Esophagus squamous epithelium (tissue), 5 donors: ENCODE results near the gene PRELID2. TPM values are rescaled to one million over a fixed set of nuclear protein-coding genes. Genes with fewer than 3 reads are reported as not detected.

Experiments
- DNase-seq: peaks from one replicate; lab custom pipeline; 2025; lab: John Stamatoyannopoulos, UW
- H3K27ac ChIP-seq, 4 donors: fragments of 200-600 bp; sonication (generic); one replicate each; pipeline ENCODE4 v1.5.1; 2016 to 2019; ENCODE audit warnings: mild to moderate bottlenecking in 1 of 4
- H3K27me3 ChIP-seq, 4 donors: fragments of 200-600 bp; sonication (generic); 1 replicate in 3 of 4; 2 replicates in 1 of 4; pipeline versions ENCODE4 v1.5.1 to v1.6.0; 2017 to 2021; ENCODE audit warnings: antibody characterized with exemption in 1 of 4
- H3K36me3 ChIP-seq, 3 donors: fragments of 200-600 bp; sonication (generic); one replicate each; pipeline ENCODE4 v1.5.1; 2016 to 2019
- H3K4me1 ChIP-seq, 3 donors: fragments of 200-600 bp; sonication (generic); one replicate each; pipeline ENCODE4 v1.5.1; 2017 to 2019
- H3K4me3 ChIP-seq, 4 donors: fragments of 200-600 bp; sonication (generic); 1 replicate in 3 of 4; 2 replicates in 1 of 4; pipeline ENCODE4 v1.5.1; 2016 to 2019; ENCODE audit warnings: mild to moderate bottlenecking in 2 of 4, moderate library complexity in 1 of 4
- H3K9me3 ChIP-seq, 3 donors: fragments of 200-600 bp; sonication (generic); one replicate each; pipeline ENCODE4 v1.5.1; 2016 to 2019
- CTCF ChIP-seq, 6 experiments: fragments of 450-650 bp in 4 of 6; fragments of 200-600 bp in 2 of 6; sonication (generic) in 2 of 6; IDR thresholded peaks; one replicate each; pipeline ENCODE4 v1.5.1; 2016 to 2019; ENCODE audit warnings: antibody characterized with exemption in 6 of 6, mild to moderate bottlenecking in 4 of 6, moderate library complexity in 4 of 6
- POLR2A ChIP-seq, 4 donors: fragments of 450-650 bp; IDR thresholded peaks; one replicate each; pipeline ENCODE4 v1.6.1; 2017; ENCODE audit warnings: antibody characterized with exemption in 4 of 4, mild to moderate bottlenecking in 4 of 4, moderate library complexity in 3 of 4
- WGBS, 2 donors: methylation state at CpG; one replicate each; pipeline ENCODE4 v1.1.5; 2018; 5-methylcytosine and 5-hydroxymethylcytosine counted together
- intact Hi-C: fragments of 100-400 bp; cut with DNase I; formaldehyde crosslinking; loops from one replicate; pipeline ENCODE4 v1.15.0; 2022
- total RNA-seq, 4 donors: library from RNA; depleted of rRNA; stranded (reverse); fragments of >200 nt; gene quantifications; one replicate each; pipeline ENCODE4 v1.1.0, GENCODE V29; 2016
- donor health status: DM: yes; HTN: yes; CAD: no.

PRELID2 gene
- total RNA-seq, 4 donors from 2014 or later = 0.68 to 12.6 (median 6.5) TPM

DNA sequence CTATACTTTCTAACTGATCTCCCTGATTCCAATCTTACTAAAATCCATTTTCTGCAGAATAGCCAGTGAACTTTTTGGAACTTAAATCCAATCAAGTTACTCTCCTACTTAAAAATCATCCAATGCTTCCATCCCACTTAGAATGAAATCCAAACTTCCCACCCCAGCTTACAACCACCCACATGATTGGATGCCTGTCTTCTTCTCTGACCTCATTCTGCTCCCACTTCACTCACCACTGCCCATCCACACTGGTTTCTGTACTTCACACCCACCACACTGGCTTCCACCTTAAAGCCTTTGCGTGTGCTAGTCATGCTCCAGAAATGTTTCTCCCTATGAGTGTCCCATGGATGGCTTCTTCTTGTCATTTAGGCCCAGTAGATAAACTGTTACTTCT is 119.7 kb downstream of the PRELID2 start:
- Histone ChIP-seq H3K4me3 (no peak overlapping the region), H3K36me3 (no peaks in the 10 kb centered on the region), H3K4me1 (no peaks in the 10 kb centered on the region), H3K9me3 (no peaks in the 10 kb centered on the region), H3K27ac (no peak overlapping the region), H3K27me3 (no peaks in the 10 kb centered on the region)
- WGBS, 2 donors = 94 to 96% methylated on average over 1 of the region's 1 CpG
- intact Hi-C loops = no loop called here
- DNase-seq = no peak
- TF ChIP-seq CTCF (IDR thresholded peaks at IDR 0.05) (no peak), POLR2A (IDR thresholded peaks at IDR 0.05) (no peak)

- TF ChIP-seq CTCF (IDR thresholded peaks at IDR 0.05) (no peak), POLR2A (IDR thresholded peaks at IDR 0.05) (no peak)
- Histone ChIP-seq H3K36me3 (no peaks in the 10 kb centered on the region), H3K9me3 (no peaks in the 10 kb centered on the region), H3K27me3 (no peaks in the 10 kb centered on the region), H3K4me3 (no peak overlapping the region), H3K4me1 (no peaks in the 10 kb centered on the region), H3K27ac (no peak overlapping the region)
- WGBS, 2 donors = 88 to 91% methylated on average over 2 of the region's 2 CpGs
- DNase-seq = no peak
- intact Hi-C loops = no loop called here
Measured at GRCh38 chr5:145712245-145712644, 122.9 kb downstream of the PRELID2 start.

GRCh38 chr5:145711417-145711816 is 123.7 kb downstream of the PRELID2 start:
- Histone ChIP-seq H3K27ac (no peak overlapping the region), H3K9me3 (no peaks in the 10 kb centered on the region), H3K4me1 (no peaks in the 10 kb centered on the region), H3K36me3 (no peaks in the 10 kb centered on the region), H3K27me3 (no peaks in the 10 kb centered on the region), H3K4me3 (no peak overlapping the region)
- no peak for DNase-seq
- 83 to 86% methylated on average over 1 of the region's 3 CpGs for WGBS, 2 donors
- no peak for TF ChIP-seq CTCF (IDR thresholded peaks at IDR 0.05)
- TF ChIP-seq POLR2A (IDR thresholded peaks at IDR 0.05) = no peak
- intact Hi-C loops = no loop called here

Other genes with a start within 250 kb of the PRELID2 start
- not detected for gene GRXCR2, start 37.7 kb upstream of the PRELID2 start, total RNA-seq
- gene SH3RF2, start 101.2 kb upstream of the PRELID2 start, total RNA-seq = 10 to 100 TPM; 33.4 to 63.1 (median 59.1) TPM